ENCODE measurements around the gene AEBP1. TPM values are rescaled to one million over a fixed set of nuclear protein-coding genes. Genes with fewer than 3 reads are reported as not detected.

The AEBP1 gene
- total RNA-seq, 4 donors from 2014 or later = 38.9 to 151 (median 57.6) TPM

GRCh38 chr7:44077681-44078091 is 26.5 kb upstream of the AEBP1 start:
- peaks cover 27 to 52% of the 10 kb centered on the region in 2 donors for H3K4me1 ChIP-seq
- intact Hi-C loops (cut with DNase I) = loop anchor here (5.0 kb wide), 1 partner anchor 40 kb away; no protein-coding TSS in a partner anchor
- H3K9me3 ChIP-seq = no peaks in the 10 kb centered on the region
- 83 to 87% methylated on average over 5 of the region's 5 CpGs for WGBS, 2 donors
- no peak for TF ChIP-seq POLR2A (IDR thresholded peaks at IDR 0.05)
- TF ChIP-seq, protein P1, sequence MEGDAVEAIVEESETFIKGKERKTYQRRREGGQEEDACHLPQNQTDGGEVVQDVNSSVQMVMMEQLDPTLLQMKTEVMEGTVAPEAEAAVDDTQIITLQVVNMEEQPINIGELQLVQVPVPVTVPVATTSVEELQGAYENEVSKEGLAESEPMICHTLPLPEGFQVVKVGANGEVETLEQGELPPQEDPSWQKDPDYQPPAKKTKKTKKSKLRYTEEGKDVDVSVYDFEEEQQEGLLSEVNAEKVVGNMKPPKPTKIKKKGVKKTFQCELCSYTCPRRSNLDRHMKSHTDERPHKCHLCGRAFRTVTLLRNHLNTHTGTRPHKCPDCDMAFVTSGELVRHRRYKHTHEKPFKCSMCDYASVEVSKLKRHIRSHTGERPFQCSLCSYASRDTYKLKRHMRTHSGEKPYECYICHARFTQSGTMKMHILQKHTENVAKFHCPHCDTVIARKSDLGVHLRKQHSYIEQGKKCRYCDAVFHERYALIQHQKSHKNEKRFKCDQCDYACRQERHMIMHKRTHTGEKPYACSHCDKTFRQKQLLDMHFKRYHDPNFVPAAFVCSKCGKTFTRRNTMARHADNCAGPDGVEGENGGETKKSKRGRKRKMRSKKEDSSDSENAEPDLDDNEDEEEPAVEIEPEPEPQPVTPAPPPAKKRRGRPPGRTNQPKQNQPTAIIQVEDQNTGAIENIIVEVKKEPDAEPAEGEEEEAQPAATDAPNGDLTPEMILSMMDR (IDR thresholded peaks at IDR 0.05) = no peak
- no peak for DNase-seq
- peaks cover 28 to 48% of the 10 kb centered on the region in 2 donors for H3K36me3 ChIP-seq
- H3K27me3 ChIP-seq = no peaks in the 10 kb centered on the region
- H3K4me3 ChIP-seq (replicated peaks in 1 of 3) = no peak overlapping the region
- H3K27ac ChIP-seq = peak overlapping the region in 2 of 3 donors; percentile 60 to 62

GRCh38 chr7:44078521-44078920 is 25.6 kb upstream of the AEBP1 start:
- no peaks in the 10 kb centered on the region for H3K9me3 ChIP-seq
- WGBS, 2 donors = 46 to 48% methylated on average over 8 of the region's 8 CpGs
- peak overlapping the region; percentile 31 to 62 (median 60) for H3K27ac ChIP-seq
- peaks cover 23 to 40% of the 10 kb centered on the region in 2 donors for H3K36me3 ChIP-seq
- H3K4me3 ChIP-seq (replicated peaks in 1 of 3) = no peak overlapping the region
- peaks cover 27 to 49% of the 10 kb centered on the region in 2 donors for H3K4me1 ChIP-seq
- peak; percentile 86 to 87 for DNase-seq
- TF ChIP-seq, protein P1 (IDR thresholded peaks at IDR 0.05) = no peak
- no peak for TF ChIP-seq POLR2A (IDR thresholded peaks at IDR 0.05)
- no peaks in the 10 kb centered on the region for H3K27me3 ChIP-seq
- intact Hi-C loops (cut with DNase I) = loop anchor here (5.0 kb wide), 1 partner anchor 39 kb away; no protein-coding TSS in a partner anchor

- H3K36me3 ChIP-seq = peaks cover 23 to 31% of the 10 kb centered on the region in 2 donors
- TF ChIP-seq, protein P1 (IDR thresholded peaks at IDR 0.05) = no peak
- TF ChIP-seq POLR2A (IDR thresholded peaks at IDR 0.05) = no peak
- intact Hi-C loops (cut with DNase I) = loop anchor here (5.0 kb wide), 1 partner anchor 38 kb away; no protein-coding TSS in a partner anchor
- H3K4me3 ChIP-seq (replicated peaks in 1 of 3) = no peak overlapping the region
- H3K4me1 ChIP-seq = peaks cover 27 to 52% of the 10 kb centered on the region in 2 donors
- no peaks in the 10 kb centered on the region for H3K27me3 ChIP-seq
- DNase-seq = no peak
- peak overlapping the region in 2 of 3 donors; percentile 8 to 62 for H3K27ac ChIP-seq
- H3K9me3 ChIP-seq = no peaks in the 10 kb centered on the region
- 85 to 87% methylated on average over 9 to 11 of the region's 11 CpGs for WGBS, 2 donors
Measured at GRCh38 chr7:44079331-44080021, 24.7 kb upstream of the AEBP1 start.

DNA sequence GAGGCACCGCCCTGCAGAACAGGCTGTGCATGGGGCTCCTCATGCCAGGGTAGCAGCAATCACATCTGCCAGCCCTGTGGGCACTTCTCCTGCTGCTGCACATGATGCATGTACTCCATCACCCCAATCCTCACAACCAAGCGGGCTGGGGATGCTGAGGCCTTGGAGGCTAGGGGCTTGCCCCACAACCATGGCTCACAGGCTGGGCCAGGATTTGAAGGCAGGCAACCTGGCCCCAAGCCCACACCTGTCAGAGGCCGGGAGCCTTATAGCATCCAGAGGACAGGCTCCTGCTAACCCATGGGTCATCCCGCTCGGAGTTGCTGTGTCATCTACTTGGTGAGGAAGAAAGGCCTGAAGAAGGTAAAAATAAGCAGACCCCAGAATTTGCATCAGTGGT is 24.0 kb upstream of the AEBP1 start:
- no peak overlapping the region for H3K4me3 ChIP-seq (replicated peaks in 1 of 3)
- 91 to 96% methylated on average over 5 of the region's 5 CpGs for WGBS, 2 donors
- TF ChIP-seq, protein P1 (IDR thresholded peaks at IDR 0.05) = no peak
- TF ChIP-seq POLR2A (IDR thresholded peaks at IDR 0.05) = no peak
- H3K27me3 ChIP-seq = no peaks in the 10 kb centered on the region
- H3K4me1 ChIP-seq = peaks cover 27 to 50% of the 10 kb centered on the region in 2 donors
- H3K36me3 ChIP-seq = peaks cover 23 to 31% of the 10 kb centered on the region in 2 donors
- peak overlapping the region in 1 of 3 donors; percentile 8 for H3K27ac ChIP-seq
- DNase-seq = no peak
- intact Hi-C loops (cut with DNase I) = no loop called here
- no peaks in the 10 kb centered on the region for H3K9me3 ChIP-seq

- no peaks in the 10 kb centered on the region for H3K9me3 ChIP-seq
- no peak for DNase-seq
- no peaks in the 10 kb centered on the region for H3K27me3 ChIP-seq
- TF ChIP-seq, protein P1 (IDR thresholded peaks at IDR 0.05) = no peak
- TF ChIP-seq POLR2A (IDR thresholded peaks at IDR 0.05) = no peak
- H3K36me3 ChIP-seq = peaks cover 20 to 24% of the 10 kb centered on the region in 2 donors
- intact Hi-C loops (cut with DNase I) = no loop called here
- peak overlapping the region in 2 of 3 donors; percentile 90 to 96 for H3K27ac ChIP-seq
- H3K4me1 ChIP-seq = peaks cover 31 to 51% of the 10 kb centered on the region in 2 donors
- H3K4me3 ChIP-seq (replicated peaks in 1 of 3) = no peak overlapping the region
- 78 to 89% methylated on average over 9 of the region's 11 CpGs for WGBS, 2 donors
Measured at GRCh38 chr7:44080686-44081265, 23.4 kb upstream of the AEBP1 start.
